Measurements from ENCODE around the gene TBKBP1. TPM values are rescaled to one million over a fixed set of nuclear protein-coding genes. Genes with fewer than 3 reads are reported as not detected.

The TBKBP1 gene
- polyA plus RNA-seq, 3 donors, result 0.22 to 7.7 (median 0.45) TPM

- Histone ChIP-seq H3K9ac (ENCODE audit: insufficient read depth, low read length, poor library complexity, severe bottlenecking) (no peak overlapping the region), H3K4me1 (ENCODE audit: control insufficient read depth in 1 of 2, insufficient read depth in 2 of 2, low read length in 2 of 2) (peaks cover 9 to 20% of the 10 kb centered on the region in 2 donors), H2AFZ (ENCODE audit: insufficient read depth, low read depth, low read length, poor library complexity, severe bottlenecking) (no peak overlapping the region), H4K20me1 (ENCODE audit: insufficient read depth, low read length) (peaks cover 56% of the 10 kb centered on the region), H3K36me3 (replicated peaks in 1 of 2; ENCODE audit: control insufficient read depth in 1 of 2, insufficient read depth in 2 of 2, low read length in 2 of 2) (peaks cover 38 to 69% of the 10 kb centered on the region in 2 donors), H3K9me3 (replicated peaks in 1 of 2; ENCODE audit: control insufficient read depth in 1 of 2, insufficient read depth in 1 of 2, low read length in 2 of 2) (no peaks in the 10 kb centered on the region), H3K27me3 (ENCODE audit: control insufficient read depth in 2 of 2, insufficient read depth in 2 of 2, low read length in 2 of 2) (no peaks in the 10 kb centered on the region), H3K79me2 (ENCODE audit: insufficient read depth, low read length) (no peaks in the 10 kb centered on the region), H3K27ac (ENCODE audit: low read depth in 1 of 2, low read length in 2 of 2) (no peak overlapping the region), H3K4me3 (replicated peaks in 1 of 3; ENCODE audit: low read depth in 2 of 3, low read length in 3 of 3) (no peak overlapping the region), H3K4me2 (replicated peaks; ENCODE audit: extremely low read depth, low read length, poor library complexity, severe bottlenecking) (no peak overlapping the region)
- Mint-ChIP-seq H3K36me3 (peaks cover 47 to 62% of the 10 kb centered on the region in 2 donors), H3K27me3 (ENCODE audit: low read depth in 3 of 3) (peaks cover 0 to 4% (median 1%) of the 10 kb centered on the region in 3 donors), H3K4me3 (no peak overlapping the region), H3K4me1 (peaks cover 22% of the 10 kb centered on the region), H3K27ac (peak overlapping the region in 1 of 7 donors; percentile 57), H3K9me3 (peaks cover 0 to 6% (median 0%) of the 10 kb centered on the region in 7 donors)
- TF ChIP-seq CTCF (IDR thresholded peaks at IDR 0.05), result no peak
- DNase-seq, result no peak
- intact Hi-C loops (cut with micrococcal nuclease), result no loop called here
- 80% methylated on average over 1 of the region's 4 CpGs for WGBS (ENCODE audit: insufficient coverage)
Observed at GRCh38 chr17:47685556-47686275, 8.2 kb upstream of the TBKBP1 start.

- peaks cover 34 to 64% of the 10 kb centered on the region in 2 donors for H3K36me3 ChIP-seq (replicated peaks in 1 of 2; ENCODE audit: control insufficient read depth in 1 of 2, insufficient read depth in 2 of 2, low read length in 2 of 2)
- Mint-ChIP-seq H3K36me3 (peaks cover 42 to 56% of the 10 kb centered on the region in 2 donors), H3K4me1 (peaks cover 22% of the 10 kb centered on the region), H3K9me3 (peaks cover 0 to 6% (median 0%) of the 10 kb centered on the region in 7 donors), H3K4me3 (no peak overlapping the region), H3K27me3 (ENCODE audit: low read depth in 3 of 3) (peaks cover 0 to 5% (median 3%) of the 10 kb centered on the region in 3 donors), H3K27ac (peak overlapping the region in 1 of 7 donors; percentile 22)
- H3K4me2 ChIP-seq (replicated peaks; ENCODE audit: extremely low read depth, low read length, poor library complexity, severe bottlenecking), result no peak overlapping the region
- intact Hi-C loops (cut with micrococcal nuclease), result no loop called here
- no peak overlapping the region for H2AFZ ChIP-seq (ENCODE audit: insufficient read depth, low read depth, low read length, poor library complexity, severe bottlenecking)
- peaks cover 50% of the 10 kb centered on the region for H4K20me1 ChIP-seq (ENCODE audit: insufficient read depth, low read length)
- no CpG with 5 or more reads among the region's 1 CpG for WGBS (ENCODE audit: insufficient coverage)
- no peak overlapping the region for H3K4me3 ChIP-seq (replicated peaks in 1 of 3; ENCODE audit: low read depth in 2 of 3, low read length in 3 of 3)
- no peak overlapping the region for H3K9ac ChIP-seq (ENCODE audit: insufficient read depth, low read length, poor library complexity, severe bottlenecking)
- H3K9me3 ChIP-seq (replicated peaks in 1 of 2; ENCODE audit: control insufficient read depth in 1 of 2, insufficient read depth in 1 of 2, low read length in 2 of 2), result no peaks in the 10 kb centered on the region
- no peak for DNase-seq
- no peak for TF ChIP-seq CTCF (IDR thresholded peaks at IDR 0.05)
- no peaks in the 10 kb centered on the region for H3K79me2 ChIP-seq (ENCODE audit: insufficient read depth, low read length)
- H3K27me3 ChIP-seq (ENCODE audit: control insufficient read depth in 2 of 2, insufficient read depth in 2 of 2, low read length in 2 of 2), result no peaks in the 10 kb centered on the region
- H3K4me1 ChIP-seq (ENCODE audit: control insufficient read depth in 1 of 2, insufficient read depth in 2 of 2, low read length in 2 of 2), result peaks cover 9 to 20% of the 10 kb centered on the region in 2 donors
- H3K27ac ChIP-seq (ENCODE audit: low read depth in 1 of 2, low read length in 2 of 2), result no peak overlapping the region
Observed at GRCh38 chr17:47686276-47686635, 7.7 kb upstream of the TBKBP1 start.
